HL-60 (cell line): ENCODE measurements around the gene KCNMA1.

Experiments used
- POLR2AphosphoS5 ChIP-seq: IDR thresholded peaks from 2 replicates; pipeline ENCODE4 v1.6.1; 2012; ENCODE audit warnings: low read depth
- TF ChIP-seq, protein P1 (sequence below): IDR thresholded peaks from one replicate; pipeline ENCODE4 v1.5.1; 2011; ENCODE audit warnings: low read length, control low read depth, inconsistent platforms; ENCODE audit not compliant: insufficient read depth

DNA sequence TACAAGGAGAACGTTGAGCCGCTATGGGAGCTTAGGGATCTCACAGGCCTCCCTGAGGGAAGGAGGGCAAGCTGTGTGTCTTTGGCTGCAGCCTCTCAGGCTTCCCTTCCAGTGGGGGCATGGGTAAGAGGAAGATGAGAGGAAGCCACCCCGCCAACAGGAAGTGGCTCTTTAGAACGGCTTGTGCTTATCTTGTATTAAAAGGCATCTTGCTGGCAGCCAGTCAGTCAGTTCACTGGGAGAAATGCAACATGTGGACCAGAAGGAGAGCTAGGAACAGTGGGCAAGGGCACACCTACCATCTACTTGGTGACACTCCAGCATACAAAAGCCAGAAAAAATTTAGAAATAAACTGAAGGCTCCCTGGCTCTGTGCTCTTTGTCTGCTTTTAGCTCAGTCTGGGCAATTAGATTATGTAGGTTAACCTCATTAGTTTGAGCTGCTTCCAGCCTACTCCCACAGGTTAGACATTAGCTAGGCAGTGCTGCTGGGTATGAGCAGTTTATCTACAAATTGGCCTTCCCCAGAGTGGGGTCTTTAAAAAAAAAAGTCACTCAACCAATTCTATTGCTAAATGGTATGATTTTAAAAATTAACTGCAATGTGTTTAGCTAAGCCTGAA, 595.9 kb downstream of the KCNMA1 start:
- TF ChIP-seq, protein P1, sequence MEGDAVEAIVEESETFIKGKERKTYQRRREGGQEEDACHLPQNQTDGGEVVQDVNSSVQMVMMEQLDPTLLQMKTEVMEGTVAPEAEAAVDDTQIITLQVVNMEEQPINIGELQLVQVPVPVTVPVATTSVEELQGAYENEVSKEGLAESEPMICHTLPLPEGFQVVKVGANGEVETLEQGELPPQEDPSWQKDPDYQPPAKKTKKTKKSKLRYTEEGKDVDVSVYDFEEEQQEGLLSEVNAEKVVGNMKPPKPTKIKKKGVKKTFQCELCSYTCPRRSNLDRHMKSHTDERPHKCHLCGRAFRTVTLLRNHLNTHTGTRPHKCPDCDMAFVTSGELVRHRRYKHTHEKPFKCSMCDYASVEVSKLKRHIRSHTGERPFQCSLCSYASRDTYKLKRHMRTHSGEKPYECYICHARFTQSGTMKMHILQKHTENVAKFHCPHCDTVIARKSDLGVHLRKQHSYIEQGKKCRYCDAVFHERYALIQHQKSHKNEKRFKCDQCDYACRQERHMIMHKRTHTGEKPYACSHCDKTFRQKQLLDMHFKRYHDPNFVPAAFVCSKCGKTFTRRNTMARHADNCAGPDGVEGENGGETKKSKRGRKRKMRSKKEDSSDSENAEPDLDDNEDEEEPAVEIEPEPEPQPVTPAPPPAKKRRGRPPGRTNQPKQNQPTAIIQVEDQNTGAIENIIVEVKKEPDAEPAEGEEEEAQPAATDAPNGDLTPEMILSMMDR = no peak
- no peak for TF ChIP-seq POLR2AphosphoS5
